ENCODE results near the gene NLGN4X.

Gene NLGN4X

GRCh38 chrX:6228720-6229119 is at the start of gene NLGN4X:
TSS of gene NLGN4X (minus strand) at chrX:6228867. CDS start at chrX:6151466, 77,401 bp downstream.
- no peak for DNase-seq

GRCh38 chrX:6266041-6266440 is 37.4 kb upstream of the NLGN4X start:
- DNase-seq, result no peak

- DNase-seq, result no peak
Measured at GRCh38 chrX:6262959-6263358, 34.3 kb upstream of the NLGN4X start.

- DNase-seq, result no peak
Measured at GRCh38 chrX:6257025-6257424, 28.4 kb upstream of the NLGN4X start.

GRCh38 chrX:6244666-6245065 is 16.0 kb upstream of the NLGN4X start:
- peak in 1 of 2 experiments; percentile 17 for DNase-seq

GRCh38 chrX:6238576-6238975 is 9.9 kb upstream of the NLGN4X start:
- no peak for DNase-seq

GRCh38 chrX:6227935-6228334 is 732 bp downstream of the NLGN4X start:
- DNase-seq, result no peak

GRCh38 chrX:6227453-6227835 is 1.2 kb downstream of the NLGN4X start:
- no peak for DNase-seq

- DNase-seq, result no peak
Measured at GRCh38 chrX:6226596-6227452, 1.8 kb downstream of the NLGN4X start.

- DNase-seq, result no peak
Measured at GRCh38 chrX:6225911-6226595, 2.6 kb downstream of the NLGN4X start.

GRCh38 chrX:6225288-6225910 is 3.3 kb downstream of the NLGN4X start:
- no peak for DNase-seq

GRCh38 chrX:6223516-6223915 is 5.2 kb downstream of the NLGN4X start:
- no peak for DNase-seq

- DNase-seq, result no peak
Measured at GRCh38 chrX:6210230-6210629, 18.4 kb downstream of the NLGN4X start.

GRCh38 chrX:6203462-6204215 is 25.0 kb downstream of the NLGN4X start:
- no peak for DNase-seq

- no peak for DNase-seq
Measured at GRCh38 chrX:6199486-6199885, 29.2 kb downstream of the NLGN4X start.

- DNase-seq, result no peak
Measured at GRCh38 chrX:6187256-6187655, 41.4 kb downstream of the NLGN4X start.

GRCh38 chrX:6184900-6185515 is 43.7 kb downstream of the NLGN4X start:
- DNase-seq, result peak in 1 of 2 experiments; percentile 29

GRCh38 chrX:6175914-6176313 is 52.8 kb downstream of the NLGN4X start:
- DNase-seq, result no peak

- DNase-seq, result no peak
Measured at GRCh38 chrX:6170424-6170823, 58.2 kb downstream of the NLGN4X start.

GRCh38 chrX:6169407-6169806 is 59.3 kb downstream of the NLGN4X start:
- DNase-seq, result no peak

GRCh38 chrX:6163721-6164120 is 64.9 kb downstream of the NLGN4X start:
- no peak for DNase-seq

GRCh38 chrX:6159468-6159867 is 69.2 kb downstream of the NLGN4X start:
- DNase-seq, result no peak

GRCh38 chrX:6151971-6152370 is 76.7 kb downstream of the NLGN4X start:
- DNase-seq, result no peak

All from NCI-H2081 (cell line).